K562 treated with DMSO at 1 percent for 24 hours (cell line): ENCODE data around the gene CCDC32. TPM values are rescaled to one million over a fixed set of nuclear protein-coding genes. Genes with fewer than 3 reads are reported as not detected.

Source experiments
- total RNA-seq: library from RNA; unstranded; fragments of 300-600 nt; gene quantifications from 2 replicates; pipeline ENCODE4 v1.2.3, GENCODE V29; 2022; ENCODE audit warnings: low read depth; ENCODE audit not compliant: insufficient read depth

CCDC32 gene
- 19.0 and 22.3 TPM in 2 replicates for total RNA-seq

DNA sequence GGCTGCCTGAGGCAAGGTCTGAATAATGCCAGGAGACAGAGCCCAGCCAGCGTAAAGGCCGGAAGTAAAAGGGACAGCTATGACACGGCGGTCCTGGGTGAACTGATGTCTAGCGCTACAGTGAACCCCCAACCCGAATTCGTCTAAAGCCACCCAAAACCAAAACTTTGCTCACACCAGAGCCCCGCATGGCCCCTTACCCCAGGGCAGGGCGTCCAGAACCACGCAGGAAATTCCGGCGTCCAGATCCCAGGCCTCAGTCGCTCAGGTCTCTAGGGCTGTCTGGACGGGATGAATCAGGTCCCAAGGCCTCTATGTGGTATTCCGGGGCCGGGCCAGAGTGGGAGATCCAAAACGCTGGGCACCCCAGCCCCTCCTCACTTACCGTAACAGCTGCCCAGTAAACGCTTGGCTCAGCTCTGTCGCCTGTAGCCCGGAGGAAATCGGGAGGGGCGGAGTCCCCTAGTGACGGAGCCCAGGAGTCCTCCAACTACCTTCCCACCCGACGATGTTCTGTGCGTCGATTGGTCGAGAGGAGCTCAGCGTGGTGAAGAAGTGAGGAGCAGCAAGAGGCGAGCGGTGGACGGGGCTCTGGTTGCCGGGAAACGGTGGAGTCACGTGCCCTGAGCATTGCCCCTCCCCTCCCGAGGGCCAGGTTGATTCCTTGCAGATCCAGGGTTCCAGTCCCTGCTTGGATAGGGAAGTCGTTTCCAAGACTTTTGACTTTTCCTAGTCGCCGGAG is at the start of gene CCDC32:
Gene CCDC32, minus strand, starts transcription at position 452 of the 742 bp plus-strand sequence. CDS start 2,027 bp downstream, outside the sequence.

DNA sequence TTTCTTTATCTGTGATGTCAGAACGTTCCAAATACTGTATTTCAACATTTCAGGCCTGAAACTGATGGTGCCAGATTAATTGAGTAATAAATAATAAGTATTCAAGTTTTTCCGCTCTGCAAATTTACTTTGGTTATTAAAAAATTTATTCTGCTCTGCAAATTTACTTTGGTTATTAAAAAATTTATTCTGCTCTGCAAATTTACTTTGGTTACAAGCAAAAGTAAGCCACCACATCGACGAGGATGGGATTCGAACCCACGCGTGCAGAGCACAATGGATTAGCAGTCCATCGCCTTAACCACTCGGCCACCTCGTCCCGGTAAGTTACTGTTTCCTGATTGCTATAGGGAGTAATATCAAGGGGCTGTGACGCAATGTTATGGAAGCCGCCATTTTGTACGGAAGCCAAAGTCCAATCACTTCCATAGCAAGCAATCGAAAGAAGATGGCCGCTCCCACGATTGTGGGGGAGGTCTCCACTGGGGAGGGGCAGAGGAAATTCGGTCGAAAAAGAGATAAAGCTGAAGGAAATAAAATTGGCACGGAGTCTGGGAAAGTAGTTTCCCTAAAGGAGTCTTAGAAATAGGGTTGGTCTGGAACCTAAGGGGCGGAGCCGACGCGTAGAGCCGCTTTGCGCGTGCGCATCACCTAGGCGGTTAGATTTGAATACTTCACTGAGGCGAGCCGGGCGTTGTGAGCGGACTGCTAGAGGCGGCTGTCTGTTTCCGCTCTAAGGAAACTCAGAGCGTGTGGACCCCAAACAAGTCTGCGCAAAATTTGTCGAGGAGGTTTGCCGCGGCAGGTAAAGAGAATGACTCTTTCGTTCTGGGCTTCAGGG is 29.0 kb upstream of the CCDC32 start, which contains the start of gene KNL1:
Gene KNL1, plus strand, starts transcription at position 662 of the 841 bp plus-strand sequence. CDS start 8,683 bp downstream, outside the sequence.

DNA sequence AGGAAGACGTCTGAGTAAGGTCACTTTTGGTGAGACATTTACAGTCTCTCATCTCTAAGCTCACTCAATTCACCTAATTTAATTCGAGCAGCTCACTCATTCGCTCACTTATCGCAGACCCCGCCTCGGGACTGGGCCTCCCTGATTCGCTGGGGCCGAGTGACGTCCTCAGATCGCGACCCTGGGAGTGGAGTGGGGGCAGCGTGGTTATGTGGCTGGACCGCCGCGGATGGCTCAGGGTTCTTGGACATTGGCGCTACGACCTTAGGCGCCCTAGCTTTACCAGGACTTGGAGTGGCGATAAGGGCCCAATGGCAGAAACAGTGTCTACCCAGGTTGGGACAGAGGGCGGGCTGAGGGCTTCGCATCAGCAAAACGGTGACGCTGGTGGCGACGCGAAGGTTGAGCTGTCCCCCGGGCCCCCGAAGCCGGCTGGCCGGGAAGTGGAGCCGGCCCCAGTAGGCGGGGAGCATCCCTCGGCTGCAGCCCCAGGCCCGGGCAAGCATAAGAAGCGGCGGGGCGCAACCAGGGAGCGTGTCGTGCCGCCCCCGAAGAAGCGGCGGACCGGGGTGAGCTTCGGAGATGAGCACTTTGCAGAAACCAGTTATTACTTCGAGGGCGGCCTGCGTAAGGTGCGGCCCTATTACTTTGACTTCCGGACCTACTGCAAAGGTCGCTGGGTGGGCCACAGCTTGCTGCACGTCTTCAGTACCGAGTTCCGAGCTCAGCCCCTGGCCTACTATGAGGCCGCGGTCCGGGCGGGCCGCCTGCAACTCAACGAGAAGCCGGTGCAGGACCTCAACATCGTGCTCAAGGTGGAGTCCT is 4.5 kb upstream of the CCDC32 start, which contains the start of gene RPUSD2:
Gene RPUSD2, plus strand, starts transcription at position 171 of the 825 bp plus-strand sequence. Its CDS starts 39 bp downstream, at position 210.

Other genes with a start within 250 kb of the CCDC32 start
- gene INAFM2, start 241.3 kb downstream of the CCDC32 start, total RNA-seq: 24.3 and 26.6 TPM in 2 replicates
- gene CCDC9B, start 224.1 kb downstream of the CCDC32 start, total RNA-seq: 0.58 and 1.2 TPM in 2 replicates
- not detected in 2 replicates for gene PHGR1, start 214.0 kb downstream of the CCDC32 start, total RNA-seq
- 0.06 and 0.09 TPM in 2 replicates for gene DISP2, start 206.8 kb downstream of the CCDC32 start, total RNA-seq
- gene KNSTRN, start 182.3 kb downstream of the CCDC32 start, total RNA-seq: 34.5 and 40.1 TPM in 2 replicates
- gene IVD, start 159.2 kb downstream of the CCDC32 start, total RNA-seq: 3.5 TPM in 2 replicates
- gene BAHD1, start 124.1 kb downstream of the CCDC32 start, total RNA-seq: 28.7 and 29.9 TPM in 2 replicates
- gene CHST14, start 94.1 kb downstream of the CCDC32 start, total RNA-seq: 17.6 and 22.4 TPM in 2 replicates
- 16.3 and 18.3 TPM in 2 replicates for gene RPUSD2, start 4.3 kb upstream of the CCDC32 start, total RNA-seq
- 14.3 and 18.8 TPM in 2 replicates for gene KNL1, start 29.2 kb upstream of the CCDC32 start, total RNA-seq
- 28.1 and 32.5 TPM in 2 replicates for gene RAD51, start 130.1 kb upstream of the CCDC32 start, total RNA-seq
- gene RMDN3, start 190.2 kb upstream of the CCDC32 start, total RNA-seq: 45.3 and 54.5 TPM in 2 replicates
- gene GCHFR, start 199.0 kb upstream of the CCDC32 start, total RNA-seq: 145 and 153 TPM in 2 replicates
- 5.1 and 6.2 TPM in 2 replicates for gene C15orf62, start 204.9 kb upstream of the CCDC32 start, total RNA-seq
- gene ZFYVE19, start 242.0 kb upstream of the CCDC32 start, total RNA-seq: 57.2 and 62.1 TPM in 2 replicates
- 14.4 and 18.0 TPM in 2 replicates for gene DNAJC17, start 242.4 kb upstream of the CCDC32 start, total RNA-seq